ENCODE data around the gene C17orf100. TPM values are rescaled to one million over a fixed set of nuclear protein-coding genes. Genes with fewer than 3 reads are reported as not detected.

C17orf100 gene
- total and polyA plus RNA-seq, 9 of the 15 experiments (the other 6 are each of a cell fraction or from before 2014, with no cell fraction given) = 0.04 to 1.7 (median 0.43) TPM

DNA sequence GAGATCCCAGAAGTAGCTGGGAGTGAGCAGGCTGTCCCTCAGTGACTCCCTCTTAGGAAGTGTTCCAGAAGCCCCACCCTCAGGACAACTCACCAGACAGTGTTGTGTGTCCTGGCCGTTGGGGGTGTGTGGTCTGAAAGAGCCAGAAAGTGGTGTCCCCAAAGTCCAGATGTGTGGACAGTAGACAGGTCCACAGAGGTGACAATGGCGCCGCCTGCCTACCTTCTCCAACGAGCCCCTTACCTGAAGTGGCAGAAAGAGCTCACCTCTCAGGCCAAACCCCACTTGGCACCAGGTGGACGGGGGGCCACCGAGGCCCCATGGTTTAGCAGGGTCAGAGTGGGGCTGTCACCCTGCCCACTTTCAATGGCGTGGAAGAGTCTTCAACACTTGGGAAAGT, 19.9 kb downstream of the C17orf100 start:
- H3K4me1 ChIP-seq (replicated peaks in 1 of 2; ENCODE audit: control insufficient read depth in 2 of 2, insufficient read depth in 2 of 2, low read length in 2 of 2) = no peaks in the 10 kb centered on the region; a peak in 1 of 5 replicates
- in situ Hi-C loops (cut with MboI) = no loop called here
- TF ChIP-seq NR2C2 (CRISPR knock-in tag; IDR thresholded peaks at IDR 0.05) (no peak), NR2C2 (tag; IDR thresholded peaks at IDR 0.05) (no peak)
- TF ChIP-seq, protein P1, sequence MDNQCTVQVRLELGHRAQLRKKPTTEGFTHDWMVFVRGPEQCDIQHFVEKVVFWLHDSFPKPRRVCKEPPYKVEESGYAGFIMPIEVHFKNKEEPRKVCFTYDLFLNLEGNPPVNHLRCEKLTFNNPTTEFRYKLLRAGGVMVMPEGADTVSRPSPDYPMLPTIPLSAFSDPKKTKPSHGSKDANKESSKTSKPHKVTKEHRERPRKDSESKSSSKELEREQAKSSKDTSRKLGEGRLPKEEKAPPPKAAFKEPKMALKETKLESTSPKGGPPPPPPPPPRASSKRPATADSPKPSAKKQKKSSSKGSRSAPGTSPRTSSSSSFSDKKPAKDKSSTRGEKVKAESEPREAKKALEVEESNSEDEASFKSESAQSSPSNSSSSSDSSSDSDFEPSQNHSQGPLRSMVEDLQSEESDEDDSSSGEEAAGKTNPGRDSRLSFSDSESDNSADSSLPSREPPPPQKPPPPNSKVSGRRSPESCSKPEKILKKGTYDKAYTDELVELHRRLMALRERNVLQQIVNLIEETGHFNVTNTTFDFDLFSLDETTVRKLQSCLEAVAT (IDR thresholded peaks at IDR 0.05) = no peak
- no peak overlapping the region for H3K27ac ChIP-seq (ENCODE audit: extremely low read depth, low read depth, low read length)
- FAIRE-seq = no peak
- DNase-seq (ENCODE audit: extremely low read depth in 1 of 4, low spot score in 3 of 4) = no peak
- ATAC-seq = no peak
- H3K4me3 ChIP-seq = no peak overlapping the region
- intact Hi-C loops (cut with micrococcal nuclease) = no loop called here
- no peaks in the 10 kb centered on the region for H3K79me2 ChIP-seq (ENCODE audit: control insufficient read depth, insufficient read depth, low read length)
- no peaks in the 10 kb centered on the region for H3K36me3 ChIP-seq (ENCODE audit: control insufficient read depth, insufficient read depth, low read length)
- H4K20me1 ChIP-seq (replicated peaks; ENCODE audit: control insufficient read depth, insufficient read depth, low read length) = no peaks in the 10 kb centered on the region
- H3K27me3 ChIP-seq (ENCODE audit: control insufficient read depth in 2 of 2, insufficient read depth in 2 of 2, low read length in 2 of 2) = peaks cover 8 to 51% of the 10 kb centered on the region in 2 experiments; a peak in 4 of 5 replicates
- WGBS (ENCODE audit: insufficient coverage, low coverage, missing lambda C conversion rate) = 0% methylated on average over 4 of the region's 7 CpGs
- H3K9ac ChIP-seq (ENCODE audit: insufficient read depth in 1 of 2, low read depth in 2 of 2, low read length in 2 of 2) = no peak overlapping the region
- ChIA-PET CTCF (ENCODE audit: low intra/inter-chr PET ratio) (no interaction called here), POLR2A (interaction anchor here (0.6 kb wide), 1 partner anchor 84 kb away, joined by 3 read pairs; no protein-coding TSS in a partner anchor)
- no peaks in the 10 kb centered on the region for H3K9me1 ChIP-seq (ENCODE audit: control insufficient read depth, insufficient read depth, low read length)
- H3K9me3 ChIP-seq (replicated peaks; ENCODE audit: control insufficient read depth, insufficient read depth, low read depth, low read length) = no peaks in the 10 kb centered on the region
- no peak overlapping the region for H3K4me2 ChIP-seq (ENCODE audit: insufficient read depth, low read length)
- no peak overlapping the region for H2AFZ ChIP-seq (ENCODE audit: low read depth, low read length)
- BruUV-seq (replicated peaks) = no TSS peak

DNA sequence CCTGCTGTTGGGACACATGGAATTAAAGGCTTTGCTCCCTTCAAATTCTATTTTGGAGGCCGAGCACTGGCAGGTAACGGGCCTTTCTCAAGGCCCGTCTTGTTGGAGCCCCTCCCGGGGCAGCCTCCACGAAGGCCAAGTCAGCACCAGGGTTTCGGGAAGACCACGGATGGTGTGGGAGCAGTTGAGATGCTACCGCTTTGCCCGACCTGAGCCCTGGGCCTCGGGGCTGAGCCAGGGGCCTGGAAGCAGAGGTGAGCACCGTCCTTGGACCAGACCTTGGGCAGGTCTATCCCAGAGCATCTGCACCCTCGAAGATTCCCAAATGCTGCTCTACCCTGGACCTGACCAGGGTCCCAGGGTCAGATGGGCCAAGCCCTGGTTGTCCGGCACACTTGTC, 23.0 kb downstream of the C17orf100 start:
- Histone ChIP-seq H3K4me2 (ENCODE audit: insufficient read depth, low read length) (no peak overlapping the region), H3K9me1 (ENCODE audit: control insufficient read depth, insufficient read depth, low read length) (no peaks in the 10 kb centered on the region), H4K20me1 (replicated peaks; ENCODE audit: control insufficient read depth, insufficient read depth, low read length) (no peaks in the 10 kb centered on the region), H3K4me3 (no peak overlapping the region), H2AFZ (ENCODE audit: low read depth, low read length) (no peak overlapping the region), H3K9me3 (replicated peaks; ENCODE audit: control insufficient read depth, insufficient read depth, low read depth, low read length) (no peaks in the 10 kb centered on the region), H3K27ac (ENCODE audit: extremely low read depth, low read depth, low read length) (no peak overlapping the region), H3K36me3 (ENCODE audit: control insufficient read depth, insufficient read depth, low read length) (no peaks in the 10 kb centered on the region), H3K4me1 (replicated peaks in 1 of 2; ENCODE audit: control insufficient read depth in 2 of 2, insufficient read depth in 2 of 2, low read length in 2 of 2) (no peaks in the 10 kb centered on the region; a peak in 1 of 5 replicates), H3K9ac (ENCODE audit: insufficient read depth in 1 of 2, low read depth in 2 of 2, low read length in 2 of 2) (no peak overlapping the region), H3K27me3 (ENCODE audit: control insufficient read depth in 2 of 2, insufficient read depth in 2 of 2, low read length in 2 of 2) (peaks cover 9 to 52% of the 10 kb centered on the region in 2 experiments; a peak in 4 of 5 replicates), H3K79me2 (ENCODE audit: control insufficient read depth, insufficient read depth, low read length) (no peaks in the 10 kb centered on the region)
- WGBS (ENCODE audit: insufficient coverage, low coverage, missing lambda C conversion rate) = 17% methylated on average over 10 of the region's 13 CpGs
- no TSS peak for BruUV-seq (replicated peaks)
- DNase-seq (ENCODE audit: extremely low read depth in 1 of 4, low spot score in 3 of 4) (no peak), ATAC-seq (no peak), FAIRE-seq (no peak)
- in situ Hi-C loops (cut with MboI) (no loop called here), intact Hi-C loops (cut with micrococcal nuclease) (no loop called here)
- no peak for TF ChIP-seq DMBX1 (CRISPR knock-in tag; IDR thresholded peaks at IDR 0.05; ENCODE audit: borderline replicate concordance)
- ChIA-PET POLR2A (no interaction called here), CTCF (ENCODE audit: low intra/inter-chr PET ratio) (no interaction called here)

All from K562 (cell line).